Endothelial cell of umbilical vein (primary cell): ENCODE results near the gene LMAN2.

Source experiments
- EZH2 ChIP-seq: IDR thresholded peaks from 2 replicates; pipeline ENCODE4 v1.6.1; 2012; ENCODE audit warnings: borderline replicate concordance, low read depth, mild to moderate bottlenecking, moderate library complexity, low read length, inconsistent platforms; ENCODE audit not compliant: severe bottlenecking
- FOS ChIP-seq: IDR thresholded peaks from 2 replicates; pipeline ENCODE4 v1.6.1; 2011; ENCODE audit warnings: mild to moderate bottlenecking, low read length, moderate library complexity, borderline replicate concordance; ENCODE audit not compliant: insufficient read depth
- POLR2A ChIP-seq: IDR thresholded peaks from 2 replicates; pipeline ENCODE4 v1.6.1; 2012; ENCODE audit warnings: low read depth, mild to moderate bottlenecking, control low read depth, low read length
- POLR2AphosphoS5 ChIP-seq: IDR thresholded peaks from 2 replicates; pipeline ENCODE4 v1.6.1; 2012; ENCODE audit warnings: low read depth, mild to moderate bottlenecking, control low read depth, low read length, moderate library complexity; ENCODE audit not compliant: insufficient read depth
- TF ChIP-seq, protein P1 (sequence below), 2 donors: IDR thresholded peaks; 1 replicate in 1 of 2; 2 replicates in 1 of 2; pipeline ENCODE4 v1.5.1; 2011; ENCODE audit warnings: low read length in 2 of 2, mild to moderate bottlenecking in 2 of 2, moderate library complexity in 2 of 2, control low read depth in 1 of 2, inconsistent platforms in 1 of 2, low read depth in 1 of 2; ENCODE audit not compliant: insufficient read depth in 1 of 2; ENCODE audit errors: extremely low read depth in 1 of 2

DNA sequence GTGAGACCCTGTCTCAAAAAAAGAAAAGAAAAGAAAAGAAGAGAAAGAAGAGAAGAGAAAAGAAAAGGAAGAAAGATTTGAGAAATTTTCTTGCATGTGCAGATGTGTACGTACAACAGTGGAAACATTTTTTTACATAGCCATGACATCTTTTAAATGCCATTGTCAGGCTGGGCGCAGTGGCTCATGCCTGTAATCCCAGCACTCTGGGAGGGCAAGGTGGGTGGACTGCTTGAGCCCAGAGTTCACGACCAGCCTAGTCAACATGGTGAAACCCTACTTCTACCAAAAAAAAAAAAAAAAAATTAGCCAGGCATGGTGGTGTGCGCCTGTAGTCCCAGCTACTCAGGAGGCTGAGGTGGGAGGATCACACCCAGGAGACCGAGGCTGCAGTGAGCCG, 6.6 kb downstream of the LMAN2 start:
- TF ChIP-seq, protein P1, sequence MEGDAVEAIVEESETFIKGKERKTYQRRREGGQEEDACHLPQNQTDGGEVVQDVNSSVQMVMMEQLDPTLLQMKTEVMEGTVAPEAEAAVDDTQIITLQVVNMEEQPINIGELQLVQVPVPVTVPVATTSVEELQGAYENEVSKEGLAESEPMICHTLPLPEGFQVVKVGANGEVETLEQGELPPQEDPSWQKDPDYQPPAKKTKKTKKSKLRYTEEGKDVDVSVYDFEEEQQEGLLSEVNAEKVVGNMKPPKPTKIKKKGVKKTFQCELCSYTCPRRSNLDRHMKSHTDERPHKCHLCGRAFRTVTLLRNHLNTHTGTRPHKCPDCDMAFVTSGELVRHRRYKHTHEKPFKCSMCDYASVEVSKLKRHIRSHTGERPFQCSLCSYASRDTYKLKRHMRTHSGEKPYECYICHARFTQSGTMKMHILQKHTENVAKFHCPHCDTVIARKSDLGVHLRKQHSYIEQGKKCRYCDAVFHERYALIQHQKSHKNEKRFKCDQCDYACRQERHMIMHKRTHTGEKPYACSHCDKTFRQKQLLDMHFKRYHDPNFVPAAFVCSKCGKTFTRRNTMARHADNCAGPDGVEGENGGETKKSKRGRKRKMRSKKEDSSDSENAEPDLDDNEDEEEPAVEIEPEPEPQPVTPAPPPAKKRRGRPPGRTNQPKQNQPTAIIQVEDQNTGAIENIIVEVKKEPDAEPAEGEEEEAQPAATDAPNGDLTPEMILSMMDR (IDR thresholded peaks at IDR 0.05; ENCODE audit: extremely low read depth in 1 of 2, insufficient read depth in 1 of 2, low read depth in 1 of 2, low read length in 2 of 2), result no peak
- TF ChIP-seq POLR2A (no peak), EZH2 (no peak), FOS (no peak), POLR2AphosphoS5 (no peak)
